Measurements from ENCODE around the gene NSD2.

DNA sequence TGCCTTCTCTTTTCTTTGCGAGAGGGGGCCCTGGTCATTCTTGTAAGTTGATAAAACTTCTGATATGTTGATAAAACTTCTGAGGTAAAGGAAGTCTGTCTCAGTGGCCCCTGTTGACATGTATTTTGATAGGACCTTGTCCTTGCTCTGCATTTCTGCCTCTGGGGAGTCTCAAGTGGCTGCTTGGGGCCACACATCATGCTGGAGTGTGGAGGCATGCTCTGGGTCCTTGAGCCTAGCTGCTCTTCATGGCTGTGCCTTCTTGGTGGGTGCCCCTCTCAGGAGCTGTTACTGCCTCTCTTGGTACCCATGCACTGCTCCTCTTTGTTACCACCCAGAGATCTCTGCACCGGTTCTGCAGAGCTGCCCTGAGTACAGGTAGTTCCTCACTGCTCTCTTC, 14.2 kb downstream of the NSD2 start:
- TF ChIP-seq, protein P1, sequence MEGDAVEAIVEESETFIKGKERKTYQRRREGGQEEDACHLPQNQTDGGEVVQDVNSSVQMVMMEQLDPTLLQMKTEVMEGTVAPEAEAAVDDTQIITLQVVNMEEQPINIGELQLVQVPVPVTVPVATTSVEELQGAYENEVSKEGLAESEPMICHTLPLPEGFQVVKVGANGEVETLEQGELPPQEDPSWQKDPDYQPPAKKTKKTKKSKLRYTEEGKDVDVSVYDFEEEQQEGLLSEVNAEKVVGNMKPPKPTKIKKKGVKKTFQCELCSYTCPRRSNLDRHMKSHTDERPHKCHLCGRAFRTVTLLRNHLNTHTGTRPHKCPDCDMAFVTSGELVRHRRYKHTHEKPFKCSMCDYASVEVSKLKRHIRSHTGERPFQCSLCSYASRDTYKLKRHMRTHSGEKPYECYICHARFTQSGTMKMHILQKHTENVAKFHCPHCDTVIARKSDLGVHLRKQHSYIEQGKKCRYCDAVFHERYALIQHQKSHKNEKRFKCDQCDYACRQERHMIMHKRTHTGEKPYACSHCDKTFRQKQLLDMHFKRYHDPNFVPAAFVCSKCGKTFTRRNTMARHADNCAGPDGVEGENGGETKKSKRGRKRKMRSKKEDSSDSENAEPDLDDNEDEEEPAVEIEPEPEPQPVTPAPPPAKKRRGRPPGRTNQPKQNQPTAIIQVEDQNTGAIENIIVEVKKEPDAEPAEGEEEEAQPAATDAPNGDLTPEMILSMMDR (IDR thresholded peaks at IDR 0.05): no peak
- no peak for TF ChIP-seq EZH2 (IDR thresholded peaks at IDR 0.05)
- TF ChIP-seq EZH2phosphoT487 (IDR thresholded peaks at IDR 0.05): no peak
